HG02763 (cell line): ENCODE results near the gene TANK.

Source experiments
- ATAC-seq: cut with Tn5 transposase; IDR thresholded peaks from one replicate; pipeline ENCODE4 v1.9.1; 2021; ENCODE audit warnings: mild to moderate bottlenecking, moderate library complexity; ENCODE audit not compliant: unreplicated experiment

The TANK gene, protein sequence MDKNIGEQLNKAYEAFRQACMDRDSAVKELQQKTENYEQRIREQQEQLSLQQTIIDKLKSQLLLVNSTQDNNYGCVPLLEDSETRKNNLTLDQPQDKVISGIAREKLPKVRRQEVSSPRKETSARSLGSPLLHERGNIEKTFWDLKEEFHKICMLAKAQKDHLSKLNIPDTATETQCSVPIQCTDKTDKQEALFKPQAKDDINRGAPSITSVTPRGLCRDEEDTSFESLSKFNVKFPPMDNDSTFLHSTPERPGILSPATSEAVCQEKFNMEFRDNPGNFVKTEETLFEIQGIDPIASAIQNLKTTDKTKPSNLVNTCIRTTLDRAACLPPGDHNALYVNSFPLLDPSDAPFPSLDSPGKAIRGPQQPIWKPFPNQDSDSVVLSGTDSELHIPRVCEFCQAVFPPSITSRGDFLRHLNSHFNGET

GRCh38 chr2:161160226-161161073, at the start of gene TANK:
TANK (plus strand) TSS chr2:161160428; CDS start chr2:161179663, 19,235 bp downstream.
- ATAC-seq: peak; percentile 88

GRCh38 chr2:161111531-161111930, 48.7 kb upstream of the TANK start:
- no peak for ATAC-seq

DNA sequence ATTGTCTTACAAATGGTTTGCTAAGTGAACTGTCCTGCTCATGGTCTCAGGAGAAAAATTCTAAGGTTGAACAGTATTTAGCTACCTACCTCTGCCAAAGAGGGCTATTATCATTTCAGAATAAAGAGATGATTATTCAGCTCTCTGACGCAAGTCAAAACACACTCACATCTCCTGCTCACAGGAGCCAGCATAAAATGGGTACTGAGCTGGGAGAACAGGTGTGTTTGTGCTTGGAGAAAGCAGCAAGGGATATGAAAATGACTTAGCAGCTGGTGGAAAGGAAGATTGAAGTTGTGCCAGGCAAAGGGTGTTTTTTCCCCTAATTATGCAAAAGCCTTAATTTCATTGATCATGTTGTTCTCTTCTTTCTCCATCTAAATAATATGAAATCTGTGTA, 47.3 kb upstream of the TANK start:
- no peak for ATAC-seq

GRCh38 chr2:161113693-161114575, 46.3 kb upstream of the TANK start:
- ATAC-seq: no peak

GRCh38 chr2:161115205-161115604, 45.0 kb upstream of the TANK start:
- ATAC-seq: no peak

- no peak for ATAC-seq
These were observed 44.4 kb upstream of the TANK start for GRCh38 chr2:161115605-161116380.

DNA sequence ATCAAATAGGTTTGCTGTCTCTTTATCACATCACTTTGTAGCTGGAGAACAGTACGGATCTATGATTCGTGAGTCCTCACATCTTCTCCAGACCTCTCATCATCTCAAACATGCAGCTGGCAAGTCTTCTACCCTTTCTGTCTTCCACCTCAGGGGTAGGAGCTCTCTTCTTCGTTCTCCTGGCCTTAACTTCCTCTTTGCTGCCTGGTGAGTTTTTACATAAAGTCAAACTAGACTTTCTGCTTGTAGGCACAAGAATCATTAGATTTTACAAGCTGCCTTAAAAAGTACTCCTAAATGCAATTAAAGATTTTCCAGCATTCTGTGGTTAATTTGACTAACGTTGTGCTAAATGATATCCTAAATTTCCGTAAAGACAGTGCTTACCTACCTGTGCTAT, 43.7 kb upstream of the TANK start:
- no peak for ATAC-seq

DNA sequence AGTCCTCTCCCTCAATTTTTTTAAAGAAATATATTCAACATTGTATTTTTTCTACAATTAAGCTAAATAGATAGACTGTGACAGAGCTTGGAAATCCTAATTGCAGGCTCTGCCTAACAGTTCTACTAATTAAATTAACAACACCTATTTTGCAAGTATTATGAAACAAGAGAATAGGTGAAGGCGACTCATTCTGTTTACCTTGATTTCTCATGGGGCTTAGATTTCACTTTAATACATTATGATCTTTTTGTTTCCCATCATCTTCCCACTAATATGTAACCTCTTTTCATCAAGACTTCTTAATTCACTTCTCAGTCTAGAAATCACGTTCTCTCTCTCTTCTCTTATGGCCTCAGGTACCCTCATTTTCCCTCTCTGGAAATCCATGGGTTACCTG, 42.7 kb upstream of the TANK start:
- no peak for ATAC-seq

DNA sequence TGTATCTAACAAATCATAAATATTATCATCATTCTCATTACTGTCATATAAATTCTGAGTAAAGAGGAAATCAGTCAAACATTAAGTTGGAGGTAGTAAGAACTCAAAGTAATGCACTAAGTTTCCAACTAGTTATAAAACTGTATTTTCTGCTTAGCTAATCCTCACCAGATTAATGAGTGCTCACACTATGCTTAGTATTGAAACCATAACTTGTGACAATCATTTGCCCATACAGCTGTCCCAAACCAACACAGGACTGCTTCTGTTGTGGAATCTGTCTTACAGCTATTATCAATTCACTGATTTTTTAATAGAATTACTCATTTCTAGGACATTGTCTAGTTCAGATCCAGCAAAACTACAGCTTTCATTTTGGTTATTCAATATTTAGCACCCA, 41.5 kb upstream of the TANK start:
- ATAC-seq: no peak

DNA sequence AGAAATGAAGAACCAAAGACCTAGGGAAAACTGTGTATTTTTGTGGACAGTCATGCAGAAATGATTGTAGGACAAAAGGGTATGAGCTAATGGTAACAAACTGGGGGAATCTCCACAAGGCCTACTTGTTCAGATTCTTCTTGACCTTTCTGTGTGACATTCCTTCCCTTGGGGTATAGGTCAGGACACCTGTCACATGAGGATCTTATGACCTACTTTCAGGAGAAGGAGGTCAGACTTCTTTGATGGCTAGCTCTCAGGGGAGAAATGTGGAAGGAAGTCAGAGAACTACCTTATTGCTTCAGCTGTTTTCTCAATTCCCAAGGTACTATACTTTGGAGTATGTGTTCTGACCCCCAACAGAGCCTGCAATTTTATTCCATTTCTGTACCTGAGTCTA, 40.7 kb upstream of the TANK start:
- no peak for ATAC-seq

- ATAC-seq: no peak
These were observed 39.5 kb upstream of the TANK start for GRCh38 chr2:161120775-161121174.

GRCh38 chr2:161121622-161122021, 38.6 kb upstream of the TANK start:
- no peak for ATAC-seq

GRCh38 chr2:161122772-161123530, 37.3 kb upstream of the TANK start:
- no peak for ATAC-seq

DNA sequence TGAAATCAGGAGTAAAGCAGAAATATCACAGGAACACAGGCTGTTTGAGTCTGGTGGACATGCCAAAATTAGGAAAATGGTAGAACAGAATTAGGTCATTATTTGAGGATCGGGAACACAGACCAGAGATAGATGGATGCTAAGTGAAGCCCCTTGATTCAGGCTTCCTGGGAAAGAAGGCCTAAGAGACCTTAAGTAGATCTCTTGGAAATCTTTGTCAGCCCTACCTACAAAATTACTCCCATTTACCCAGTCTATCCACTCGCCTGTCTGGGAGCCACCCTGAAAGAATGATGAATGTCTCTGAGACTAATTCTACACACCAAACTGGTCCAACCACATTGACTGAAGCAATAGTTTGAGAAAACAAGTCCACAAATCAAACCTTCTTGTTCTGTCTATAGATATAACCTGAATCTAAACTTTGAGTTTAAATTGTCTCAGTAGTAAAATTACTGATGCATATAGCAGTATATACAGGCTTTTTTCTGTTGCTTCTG, 36.6 kb upstream of the TANK start:
- no peak for ATAC-seq

GRCh38 chr2:161124201-161124600, 36.0 kb upstream of the TANK start:
- peak; percentile 46 for ATAC-seq

- ATAC-seq: no peak
These were observed 31.3 kb upstream of the TANK start for GRCh38 chr2:161128885-161129284.

DNA sequence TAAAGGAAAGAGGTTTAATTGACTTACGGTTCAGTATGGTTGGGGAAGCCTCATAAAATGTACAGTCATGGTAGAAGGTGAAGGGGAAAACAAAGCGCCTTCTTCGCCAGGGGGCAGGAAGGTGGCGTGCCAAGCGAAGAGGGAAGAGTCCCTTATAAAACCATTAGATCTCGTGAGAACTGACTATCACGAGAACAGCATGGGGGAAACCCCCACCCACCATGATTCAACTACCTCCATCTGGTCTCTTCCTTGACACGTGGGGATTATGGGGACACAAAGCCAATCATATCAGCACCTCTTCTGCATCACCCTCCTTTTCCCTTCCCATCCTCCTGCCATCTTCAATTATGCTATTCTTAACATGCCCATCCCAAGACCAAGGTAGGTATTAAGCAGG, 29.9 kb upstream of the TANK start:
- ATAC-seq: no peak

DNA sequence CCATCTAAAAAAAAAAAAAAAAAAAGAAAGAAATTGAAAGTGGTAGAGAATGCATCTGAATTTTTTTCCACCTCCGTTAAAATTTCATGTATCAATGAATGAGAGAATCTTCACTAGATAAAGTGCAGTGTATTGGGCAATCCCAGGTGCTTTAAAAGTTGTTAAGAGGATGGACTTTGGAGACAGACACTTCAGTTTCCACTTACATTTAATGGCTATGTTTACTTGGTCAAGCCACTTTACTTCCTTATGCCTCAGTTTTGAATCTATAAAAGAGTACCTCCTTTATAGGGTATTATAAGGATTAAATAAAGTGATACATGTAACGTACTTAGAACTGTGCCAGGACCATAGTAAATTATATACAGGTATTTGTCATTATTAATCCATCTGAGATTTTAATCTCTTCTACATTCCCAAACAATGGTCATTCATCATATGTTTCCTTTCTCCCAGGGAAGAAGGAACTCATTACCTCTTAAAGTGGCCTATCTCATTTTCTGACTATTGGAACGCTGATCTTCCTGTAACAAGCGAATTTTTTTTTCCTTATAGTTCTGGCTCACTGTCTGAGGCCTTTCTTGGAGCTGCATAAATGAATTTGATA, 29.1 kb upstream of the TANK start:
- ATAC-seq: no peak

- ATAC-seq: no peak
These were observed 28.4 kb upstream of the TANK start for GRCh38 chr2:161131804-161132203.
